ENCODE measurements around the gene CPN2.

Gene CPN2

GRCh38 chr3:194351080-194351672, at the start of gene CPN2:
CPN2 (minus strand) TSS chr3:194351328; CDS start chr3:194342702, 8,626 bp downstream.
- no peak for TF ChIP-seq PATZ1 (CRISPR knock-in tag; IDR thresholded peaks at IDR 0.05; ENCODE audit: borderline replicate concordance)
- no peak for TF ChIP-seq BACH2 (CRISPR knock-in tag; IDR thresholded peaks at IDR 0.05; ENCODE audit: borderline replicate concordance)
- TF ChIP-seq SNAI2 (CRISPR knock-in tag; IDR thresholded peaks at IDR 0.05): no peak
- TF ChIP-seq ZNF70 (CRISPR knock-in tag; IDR thresholded peaks at IDR 0.05): no peak
- no peak for TF ChIP-seq ZNF8 (CRISPR knock-in tag; IDR thresholded peaks at IDR 0.05)
- TF ChIP-seq ARNTL (CRISPR knock-in tag; IDR thresholded peaks at IDR 0.05; ENCODE audit: borderline replicate concordance, low read depth): no peak
- ATAC-seq: no peak

- TF ChIP-seq TCF4 (CRISPR knock-in tag; IDR thresholded peaks at IDR 0.05; ENCODE audit: borderline replicate concordance): no peak
- ATAC-seq: no peak
Observed at GRCh38 chr3:194399874-194400411, 48.8 kb upstream of the CPN2 start.

- peak; percentile 30 for ATAC-seq
- TF ChIP-seq PPARA (CRISPR knock-in tag; IDR thresholded peaks at IDR 0.05; ENCODE audit: borderline replicate concordance) (no peak), ARNTL (CRISPR knock-in tag; IDR thresholded peaks at IDR 0.05; ENCODE audit: borderline replicate concordance, low read depth) (no peak), TOX (CRISPR knock-in tag; IDR thresholded peaks at IDR 0.05; ENCODE audit: borderline replicate concordance) (no peak), ESRRG (CRISPR knock-in tag; IDR thresholded peaks at IDR 0.05) (no peak), ZNF565 (CRISPR knock-in tag; conservative IDR thresholded peaks at IDR 0.05; ENCODE audit: low read depth) (no peak), OSR1 (CRISPR knock-in tag; IDR thresholded peaks at IDR 0.05) (no peak), GLIS3 (CRISPR knock-in tag; IDR thresholded peaks at IDR 0.05) (no peak), CSDC2 (CRISPR knock-in tag; IDR thresholded peaks at IDR 0.05) (no peak)
Observed at GRCh38 chr3:194399166-194399565, 48.0 kb upstream of the CPN2 start, which contains the start of gene GP5. GP5 (minus strand) TSS chr3:194399266; CDS start chr3:194398282, 984 bp downstream.

GRCh38 chr3:194397757-194398312, 46.7 kb upstream of the CPN2 start:
- ATAC-seq: peak; percentile 22
- no peak for TF ChIP-seq BACH2 (CRISPR knock-in tag; IDR thresholded peaks at IDR 0.05; ENCODE audit: borderline replicate concordance)
- TF ChIP-seq ZC3H10 (CRISPR knock-in tag; IDR thresholded peaks at IDR 0.05): no peak
- TF ChIP-seq ZNF8 (CRISPR knock-in tag; IDR thresholded peaks at IDR 0.05): no peak
- no peak for TF ChIP-seq ARNTL (CRISPR knock-in tag; IDR thresholded peaks at IDR 0.05; ENCODE audit: borderline replicate concordance, low read depth)
- no peak for TF ChIP-seq ISL1 (CRISPR knock-in tag; IDR thresholded peaks at IDR 0.05)
- TF ChIP-seq ZNF70 (CRISPR knock-in tag; IDR thresholded peaks at IDR 0.05): no peak
- no peak for TF ChIP-seq TSHZ2 (CRISPR knock-in tag; IDR thresholded peaks at IDR 0.05)
- TF ChIP-seq ESRRG (CRISPR knock-in tag; IDR thresholded peaks at IDR 0.05): no peak
- no peak for TF ChIP-seq OSR1 (CRISPR knock-in tag; IDR thresholded peaks at IDR 0.05)
- no peak for TF ChIP-seq ZFP30 (CRISPR knock-in tag; IDR thresholded peaks at IDR 0.05)
- no peak for TF ChIP-seq ZNF565 (CRISPR knock-in tag; conservative IDR thresholded peaks at IDR 0.05; ENCODE audit: low read depth)
- TF ChIP-seq SNAI2 (CRISPR knock-in tag; IDR thresholded peaks at IDR 0.05): no peak
- TF ChIP-seq RARB (CRISPR knock-in tag; IDR thresholded peaks at IDR 0.05): no peak

GRCh38 chr3:194396859-194397756, 46.0 kb upstream of the CPN2 start:
- ATAC-seq: no peak
- no peak for TF ChIP-seq OSR1 (CRISPR knock-in tag; IDR thresholded peaks at IDR 0.05)
